ENCODE data around the gene SAMSN1. TPM values are rescaled to one million over a fixed set of nuclear protein-coding genes. Genes with fewer than 3 reads are reported as not detected.

Gene SAMSN1
- total and polyA plus RNA-seq, 2 of the 8 experiments (the other 6 are each of a cell fraction or from before 2014, with no cell fraction given) = 0.50 to 3.0 TPM

DNA sequence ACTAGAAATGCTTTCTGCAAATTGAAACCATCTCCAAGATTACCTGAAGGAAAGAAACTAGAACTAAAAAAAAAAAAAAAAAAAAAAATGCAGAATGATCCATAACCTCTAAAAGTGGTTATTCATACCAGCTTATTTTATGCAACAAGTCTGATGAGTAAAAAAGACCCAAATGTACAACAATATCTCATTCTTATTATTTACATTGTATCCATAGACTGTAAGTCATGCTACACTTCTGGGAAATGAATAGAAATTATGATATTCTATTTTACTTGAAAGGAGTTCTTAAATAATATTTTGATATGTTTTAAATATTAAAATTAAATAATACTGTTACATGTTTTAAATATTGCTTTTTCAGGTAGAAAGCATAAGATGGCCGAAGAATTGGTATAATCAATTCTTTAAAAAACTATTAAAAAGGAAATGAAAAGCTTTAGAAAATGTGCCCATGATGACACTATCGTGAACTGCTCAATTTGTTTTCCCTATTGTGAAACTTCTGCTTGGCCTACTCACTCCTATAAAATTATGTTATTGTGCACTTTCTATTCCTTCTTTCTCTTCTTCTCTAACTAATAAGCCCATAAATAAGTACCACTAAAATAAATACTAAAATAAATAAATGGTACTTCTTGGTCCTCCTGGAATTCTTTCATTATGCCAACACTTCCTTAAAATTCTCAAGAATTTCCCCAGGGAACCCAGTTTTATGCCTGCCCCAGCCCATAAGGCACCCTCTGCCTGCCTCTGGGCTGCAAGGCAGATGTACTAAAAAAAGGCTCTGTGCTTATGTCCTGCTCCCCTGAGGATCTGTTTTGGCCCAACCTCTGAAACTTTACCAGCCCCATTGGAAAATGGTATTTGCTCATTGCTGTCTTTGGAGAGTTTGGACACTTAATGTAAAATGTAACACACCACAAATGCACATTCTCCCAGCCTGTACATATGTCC lies 18.1 kb downstream of the SAMSN1 start:
- H4K20me1 ChIP-seq (replicated peaks in 1 of 2; ENCODE audit: control insufficient read depth in 1 of 2, insufficient read depth in 2 of 2, low read length in 2 of 2) = no peaks in the 10 kb centered on the region
- CTCF ChIA-PET (ENCODE audit: partially characterized antibody) = interaction anchor here (0.5 kb wide), 1 partner anchor 11 kb away, joined by 3 read pairs; no protein-coding TSS in a partner anchor
- H3K36me3 ChIP-seq (ENCODE audit: control insufficient read depth in 2 of 4, insufficient read depth in 4 of 4, low read length in 3 of 4) = no peaks in the 10 kb centered on the region
- H4K91ac ChIP-seq (replicated peaks; ENCODE audit: insufficient read length, low read length) = no peak overlapping the region
- H3K79me1 ChIP-seq (ENCODE audit: low read depth, low read length) = no peaks in the 10 kb centered on the region
- TF ChIP-seq BCL11A (IDR thresholded peaks at IDR 0.05; ENCODE audit: low read depth in 2 of 2, low read length in 2 of 2) (no peak), SUZ12 (IDR thresholded peaks at IDR 0.05; ENCODE audit: low read length) (no peak)
- no peak overlapping the region for H3K27ac ChIP-seq (ENCODE audit: low read depth, low read length)
- H2BK12ac ChIP-seq (ENCODE audit: low read depth, low read length) = no peak overlapping the region
- H3K27me3 ChIP-seq (replicated peaks in 1 of 4; ENCODE audit: control insufficient read depth in 3 of 4, extremely low read depth in 1 of 4, insufficient read depth in 3 of 4, low read length in 3 of 4) = no peaks in the 10 kb centered on the region
- no peak overlapping the region for H4K8ac ChIP-seq (ENCODE audit: extremely low read depth, insufficient read depth, low read length)
- H3K56ac ChIP-seq (replicated peaks; ENCODE audit: insufficient read length, low read depth, low read length) = no peak overlapping the region
- no peak overlapping the region for H3K4ac ChIP-seq (replicated peaks; ENCODE audit: insufficient read length, low read depth, low read length)
- no peak overlapping the region for H3K23ac ChIP-seq (ENCODE audit: insufficient read length)
- no peaks in the 10 kb centered on the region for H3K23me2 ChIP-seq (ENCODE audit: low read depth, low read length)
- no peak overlapping the region for H4K5ac ChIP-seq (ENCODE audit: insufficient read length, low read depth, low read length)
- FAIRE-seq (no peak), DNase-seq (ENCODE audit: low read depth in 1 of 2, low spot score in 2 of 2) (no peak)
- H3K9me3 ChIP-seq (ENCODE audit: insufficient read depth in 2 of 2, low read depth in 1 of 2, low read length in 1 of 2) = no peaks in the 10 kb centered on the region; a peak in 1 of 4 replicates
- H3K4me1 ChIP-seq (replicated peaks in 1 of 4; ENCODE audit: control insufficient read depth in 3 of 4, insufficient read depth in 4 of 4, low read length in 3 of 4) = no peaks in the 10 kb centered on the region
- no peak overlapping the region for H2AFZ ChIP-seq (ENCODE audit: low read length)
- no peak overlapping the region for H2BK15ac ChIP-seq (ENCODE audit: low read length)
- 86% methylated on average over 2 of the region's 2 CpGs; no CpG with 5 or more reads in 1 of the 2 experiments for WGBS, 2 experiments (ENCODE audit: extremely low coverage in 1 of 2, insufficient coverage in 1 of 2, insufficient read length in 1 of 2, insufficient replicate concordance in 2 of 2, low coverage in 1 of 2, low lambda C conversion rate in 2 of 2, missing lambda C conversion rate in 1 of 2)
- no peak overlapping the region for H2BK120ac ChIP-seq (replicated peaks; ENCODE audit: low read depth, low read length)
- no peak overlapping the region for H3K18ac ChIP-seq (ENCODE audit: extremely low read depth, low read length)
- H3K4me3 ChIP-seq (ENCODE audit: extremely low read depth in 1 of 4, insufficient read depth in 2 of 4, low read depth in 3 of 4, low read length in 4 of 4) = no peak overlapping the region
- no peak overlapping the region for H3K4me2 ChIP-seq (ENCODE audit: insufficient read depth in 1 of 2, low read depth in 2 of 2, low read length in 2 of 2)
- no peak overlapping the region for H3K14ac ChIP-seq (ENCODE audit: insufficient read length)
- H3K79me2 ChIP-seq (ENCODE audit: control insufficient read depth in 1 of 2, insufficient read depth in 2 of 2, low read length in 2 of 2) = no peaks in the 10 kb centered on the region
- POLR2A ChIA-PET (ENCODE audit: partially characterized antibody) = no interaction called here
- H2AK5ac ChIP-seq (ENCODE audit: low read depth, low read length) = no peak overlapping the region
- no peak overlapping the region for H2BK5ac ChIP-seq (ENCODE audit: low read depth, low read length)
- no peak overlapping the region for H2BK20ac ChIP-seq (ENCODE audit: low read length)
- H3K9ac ChIP-seq (replicated peaks in 1 of 4; ENCODE audit: extremely low read depth in 1 of 4, low read depth in 3 of 4, low read length in 3 of 4) = no peak overlapping the region

Data from H1 (cell line).